Parathyroid adenoma (tissue), 2 donors: ENCODE measurements around the gene OSBPL1A.

ENCODE experiments used
- H2AFZ ChIP-seq: fragments of 300-600 bp; sonication (generic); one replicate; pipeline ENCODE4 v1.7.0; 2017; ENCODE audit warnings: antibody characterized with exemption, mild to moderate bottlenecking
- H3K27ac ChIP-seq: fragments of 300-600 bp; sonication (generic); one replicate; pipeline ENCODE4 v1.7.0; 2017
- H3K27me3 ChIP-seq: fragments of 300-600 bp; sonication (generic); one replicate; pipeline ENCODE4 v1.7.0; 2017; ENCODE audit warnings: low read length; ENCODE audit not compliant: control insufficient read depth, insufficient read depth
- H3K36me3 ChIP-seq: fragments of 300-600 bp; sonication (generic); one replicate; pipeline ENCODE4 v1.7.0; 2017; ENCODE audit warnings: low read length; ENCODE audit not compliant: control insufficient read depth, insufficient read depth
- H3K4me1 ChIP-seq: fragments of 300-600 bp; sonication (generic); one replicate; pipeline ENCODE4 v1.7.0; 2017; ENCODE audit warnings: control low read depth
- H3K4me2 ChIP-seq: fragments of 300-600 bp; sonication (generic); one replicate; pipeline ENCODE4 v1.7.0; 2017; ENCODE audit warnings: low read length
- H3K4me3 ChIP-seq: fragments of 300-600 bp; sonication (generic); one replicate; pipeline ENCODE4 v1.7.0; 2017; ENCODE audit warnings: low read depth, low read length
- H3K79me2 ChIP-seq: fragments of 300-600 bp; sonication (generic); one replicate; pipeline ENCODE4 v1.7.0; 2017; ENCODE audit warnings: control low read depth
- H3K9ac ChIP-seq: fragments of 300-600 bp; sonication (generic); one replicate; pipeline ENCODE4 v1.7.0; 2017; ENCODE audit warnings: mild to moderate bottlenecking
- H3K9me3 ChIP-seq: fragments of 300-600 bp; sonication (generic); one replicate; pipeline ENCODE4 v1.7.0; 2017; ENCODE audit warnings: low read length; ENCODE audit not compliant: control insufficient read depth
- TF ChIP-seq, protein P1 (sequence below): fragments of 300-600 bp; sonication (generic); IDR thresholded peaks from one replicate; pipeline ENCODE4 v1.7.0; 2017; ENCODE audit warnings: antibody characterized with exemption, mild to moderate bottlenecking
- donor health status: primary hyperparathyroidism.

The OSBPL1A gene

DNA sequence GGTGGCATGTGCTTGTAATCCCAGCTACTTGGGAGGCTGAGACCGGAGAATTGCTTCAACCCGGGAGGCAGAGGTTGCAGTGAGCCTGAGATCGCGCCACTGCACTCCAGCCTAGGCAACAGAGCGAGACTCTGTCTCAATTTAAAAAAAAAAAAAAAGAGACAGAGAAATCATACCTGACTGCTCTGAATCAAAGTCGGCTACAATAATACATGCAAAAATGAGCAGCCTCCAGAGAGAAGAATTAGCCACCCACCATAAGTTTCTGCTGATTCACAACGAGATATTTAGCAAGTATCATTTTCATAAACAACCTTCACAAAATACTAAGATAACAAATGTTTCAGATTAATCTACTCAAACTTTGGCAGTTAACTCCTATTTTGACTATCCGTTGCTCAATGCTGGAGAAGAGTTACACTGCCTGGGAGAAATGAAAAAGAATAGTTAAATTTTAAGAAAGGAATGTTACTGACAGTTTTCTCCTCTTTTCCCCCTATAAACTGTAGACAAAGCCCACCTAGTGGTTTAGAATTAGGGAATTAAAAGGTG is 1.5 kb downstream of the OSBPL1A start:
- H3K9me3 ChIP-seq = no peaks in the 10 kb centered on the region
- no peak overlapping the region for H3K27ac ChIP-seq
- no peak overlapping the region for H2AFZ ChIP-seq
- no peaks in the 10 kb centered on the region for H3K27me3 ChIP-seq
- H3K4me2 ChIP-seq = no peak overlapping the region
- TF ChIP-seq, protein P1, sequence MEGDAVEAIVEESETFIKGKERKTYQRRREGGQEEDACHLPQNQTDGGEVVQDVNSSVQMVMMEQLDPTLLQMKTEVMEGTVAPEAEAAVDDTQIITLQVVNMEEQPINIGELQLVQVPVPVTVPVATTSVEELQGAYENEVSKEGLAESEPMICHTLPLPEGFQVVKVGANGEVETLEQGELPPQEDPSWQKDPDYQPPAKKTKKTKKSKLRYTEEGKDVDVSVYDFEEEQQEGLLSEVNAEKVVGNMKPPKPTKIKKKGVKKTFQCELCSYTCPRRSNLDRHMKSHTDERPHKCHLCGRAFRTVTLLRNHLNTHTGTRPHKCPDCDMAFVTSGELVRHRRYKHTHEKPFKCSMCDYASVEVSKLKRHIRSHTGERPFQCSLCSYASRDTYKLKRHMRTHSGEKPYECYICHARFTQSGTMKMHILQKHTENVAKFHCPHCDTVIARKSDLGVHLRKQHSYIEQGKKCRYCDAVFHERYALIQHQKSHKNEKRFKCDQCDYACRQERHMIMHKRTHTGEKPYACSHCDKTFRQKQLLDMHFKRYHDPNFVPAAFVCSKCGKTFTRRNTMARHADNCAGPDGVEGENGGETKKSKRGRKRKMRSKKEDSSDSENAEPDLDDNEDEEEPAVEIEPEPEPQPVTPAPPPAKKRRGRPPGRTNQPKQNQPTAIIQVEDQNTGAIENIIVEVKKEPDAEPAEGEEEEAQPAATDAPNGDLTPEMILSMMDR = no peak
- H3K36me3 ChIP-seq = no peaks in the 10 kb centered on the region
- no peaks in the 10 kb centered on the region for H3K79me2 ChIP-seq
- no peak overlapping the region for H3K4me3 ChIP-seq
- H3K4me1 ChIP-seq = peaks cover 3% of the 10 kb centered on the region
- no peak overlapping the region for H3K9ac ChIP-seq

DNA sequence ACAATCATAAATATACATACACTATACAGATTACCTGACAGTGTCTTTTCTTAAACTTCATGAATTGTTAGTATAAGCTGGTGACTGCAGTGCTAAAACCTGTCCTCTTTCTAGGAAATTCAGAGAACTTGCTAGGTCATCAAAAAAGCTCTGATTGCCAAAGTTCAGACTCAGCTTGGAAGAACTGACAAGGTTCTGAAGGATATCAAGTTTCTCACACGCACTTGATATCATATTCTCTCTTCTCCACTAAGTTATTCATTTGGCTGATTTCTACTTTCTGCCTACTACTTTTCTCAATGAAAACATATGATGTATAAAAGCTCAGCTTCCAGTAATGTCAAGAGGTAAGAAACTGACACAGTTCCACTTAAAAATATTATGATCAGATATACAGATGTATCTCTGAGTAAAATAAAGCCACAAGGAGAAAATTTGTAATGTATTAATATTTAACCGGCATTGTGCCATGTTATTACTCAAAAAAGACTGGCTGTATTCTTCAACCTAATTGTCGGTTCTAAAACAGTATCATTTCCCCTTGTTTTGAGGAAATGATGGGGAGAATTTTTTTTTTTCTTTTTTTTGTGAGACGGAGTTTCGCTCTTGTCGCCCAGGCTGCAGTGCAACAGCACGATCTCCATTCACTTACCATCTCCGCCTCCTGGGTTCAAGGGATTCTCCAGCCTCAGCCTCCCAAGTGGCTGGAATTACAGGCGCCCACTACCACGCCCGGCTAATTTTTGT is 2.4 kb downstream of the OSBPL1A start:
- Histone ChIP-seq H3K9me3 (no peaks in the 10 kb centered on the region), H3K4me1 (peaks cover 3% of the 10 kb centered on the region), H3K4me3 (no peak overlapping the region), H2AFZ (no peak overlapping the region), H3K79me2 (no peaks in the 10 kb centered on the region), H3K36me3 (no peaks in the 10 kb centered on the region), H3K9ac (no peak overlapping the region), H3K27me3 (no peaks in the 10 kb centered on the region), H3K27ac (no peak overlapping the region), H3K4me2 (no peak overlapping the region)
- TF ChIP-seq, protein P1 = no peak

DNA sequence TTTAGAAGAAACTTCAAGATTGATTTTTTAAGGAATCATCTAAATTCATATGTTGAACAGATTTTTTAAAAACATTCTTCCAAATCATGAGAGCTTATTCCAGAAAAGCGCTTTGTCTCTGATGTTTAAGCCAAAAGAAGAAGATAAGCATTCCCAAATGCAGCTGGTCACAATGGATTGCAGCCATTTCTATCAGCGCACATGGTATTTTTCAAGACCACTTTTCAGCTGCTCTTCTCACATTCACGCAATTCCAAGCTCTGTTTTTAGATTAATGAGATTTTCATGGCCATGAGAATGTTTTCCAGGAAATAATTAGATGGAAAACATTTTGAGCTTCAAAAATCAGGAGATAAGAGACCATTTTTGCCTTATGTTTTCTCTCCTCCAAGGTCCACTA is 8.7 kb downstream of the OSBPL1A start:
- no peak overlapping the region for H3K27ac ChIP-seq
- TF ChIP-seq, protein P1 = no peak

DNA sequence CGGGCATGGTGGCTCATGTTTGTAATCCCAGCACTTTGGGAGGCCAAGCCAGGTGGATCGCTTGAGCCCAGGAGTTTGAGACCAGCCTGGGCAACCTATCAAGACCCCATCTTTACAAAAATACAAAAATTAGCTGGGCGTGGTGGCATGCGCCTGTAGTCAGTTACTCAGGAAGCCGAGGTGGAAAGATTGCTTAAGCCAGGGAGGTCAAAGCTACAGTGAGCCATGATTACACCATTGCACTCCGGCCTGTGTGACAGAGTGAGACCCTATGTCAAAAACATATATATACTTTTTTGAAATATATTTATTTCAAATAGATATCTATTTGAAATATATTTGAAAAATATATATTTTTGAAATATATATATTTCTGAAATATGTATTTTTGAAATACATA is 10.9 kb downstream of the OSBPL1A start:
- no peak overlapping the region for H2AFZ ChIP-seq
- H3K9ac ChIP-seq = no peak overlapping the region
- H3K4me1 ChIP-seq = no peaks in the 10 kb centered on the region
- H3K27me3 ChIP-seq = no peaks in the 10 kb centered on the region
- TF ChIP-seq, protein P1 = no peak
- H3K4me3 ChIP-seq = no peak overlapping the region
- no peak overlapping the region for H3K27ac ChIP-seq
- no peaks in the 10 kb centered on the region for H3K36me3 ChIP-seq
- no peaks in the 10 kb centered on the region for H3K9me3 ChIP-seq
- no peak overlapping the region for H3K4me2 ChIP-seq
- H3K79me2 ChIP-seq = no peaks in the 10 kb centered on the region

More for the DNA sequence above, 8.7 kb downstream of the OSBPL1A start:
- no peaks in the 10 kb centered on the region for H3K27me3 ChIP-seq
- H3K4me1 ChIP-seq = no peaks in the 10 kb centered on the region
- H3K79me2 ChIP-seq = no peaks in the 10 kb centered on the region
- H2AFZ ChIP-seq = no peak overlapping the region
- no peaks in the 10 kb centered on the region for H3K36me3 ChIP-seq
- no peak overlapping the region for H3K9ac ChIP-seq
- H3K4me2 ChIP-seq = no peak overlapping the region
- H3K9me3 ChIP-seq = no peaks in the 10 kb centered on the region
- H3K4me3 ChIP-seq = no peak overlapping the region

DNA sequence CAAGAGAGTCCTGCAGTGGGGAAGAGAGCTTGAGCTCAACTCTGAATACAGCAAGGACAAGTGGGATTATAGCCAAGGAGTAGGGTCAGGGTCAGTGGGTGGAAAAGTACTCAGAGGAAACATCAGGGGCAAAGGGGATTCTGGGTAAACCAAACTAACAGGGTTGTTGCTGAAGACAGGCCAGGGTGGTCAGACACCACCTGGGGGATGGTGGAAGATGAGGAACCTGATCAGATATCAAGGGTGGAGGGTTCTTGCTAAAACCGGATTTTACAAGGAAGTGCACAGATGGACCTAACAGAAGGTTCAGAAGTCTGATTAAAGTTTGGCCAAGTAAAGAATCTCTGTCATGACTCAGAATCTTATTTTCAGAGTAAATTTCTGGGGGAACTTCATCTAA is 16.5 kb downstream of the OSBPL1A start:
- Histone ChIP-seq H3K79me2 (no peaks in the 10 kb centered on the region), H3K27ac (no peak overlapping the region), H3K4me1 (no peaks in the 10 kb centered on the region), H3K9me3 (no peaks in the 10 kb centered on the region), H3K36me3 (no peaks in the 10 kb centered on the region), H2AFZ (no peak overlapping the region), H3K27me3 (no peaks in the 10 kb centered on the region), H3K4me3 (no peak overlapping the region), H3K9ac (no peak overlapping the region), H3K4me2 (no peak overlapping the region)
- TF ChIP-seq, protein P1 = no peak
